Measurements from ENCODE around the gene HPCAL4. TPM values are rescaled to one million over a fixed set of nuclear protein-coding genes. Genes with fewer than 3 reads are reported as not detected.

HPCAL4 gene
- total and polyA plus RNA-seq, 9 of the 15 experiments (the other 6 are each of a cell fraction or from before 2014, with no cell fraction given) = 0.01 to 0.04 (median 0.04) TPM; not detected in 4

DNA sequence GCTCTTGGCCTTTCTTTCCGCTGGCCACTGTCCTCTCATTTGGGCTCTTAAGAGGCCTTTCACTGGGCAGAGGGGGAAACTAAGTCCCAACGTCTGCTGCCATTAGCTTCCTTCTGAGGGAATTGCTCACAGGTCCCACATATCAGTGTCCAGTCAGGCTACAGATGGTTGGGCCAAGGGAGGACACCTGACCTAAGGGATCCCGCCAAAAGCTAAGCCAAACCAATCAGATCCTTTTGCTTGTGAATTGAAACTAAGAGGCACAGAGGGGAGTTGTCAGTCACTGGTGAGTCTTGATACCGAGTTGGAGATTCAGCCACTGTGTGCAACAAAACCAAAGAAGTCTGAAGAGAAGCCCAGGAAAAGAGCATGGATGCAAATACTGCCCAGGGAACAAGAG, 13.6 kb downstream of the HPCAL4 start (continued):
- TF ChIP-seq ZBTB33 (CRISPR knock-in tag; IDR thresholded peaks at IDR 0.05) (peak; percentile 58; the same call in 1 of the 2 replicates), ARNT (IDR thresholded peaks at IDR 0.05) (no peak), BCOR (IDR thresholded peaks at IDR 0.05) (no peak), MNT (conservative IDR thresholded peaks at IDR 0.05) (no peak), FOXO4 (CRISPR knock-in tag; IDR thresholded peaks at IDR 0.05) (no peak), MCM2 (IDR thresholded peaks at IDR 0.05; ENCODE audit: low read depth) (no peak), TGIF2 (CRISPR knock-in tag; IDR thresholded peaks at IDR 0.05) (no peak), ZNF174 (CRISPR knock-in tag; IDR thresholded peaks at IDR 0.05) (no peak), ETS2 (tag; IDR thresholded peaks at IDR 0.05; ENCODE audit: borderline replicate concordance, poor library complexity, severe bottlenecking) (no peak), JUNB (CRISPR knock-in tag; conservative IDR thresholded peaks at IDR 0.05) (no peak), DIDO1 (tag; IDR thresholded peaks at IDR 0.05; ENCODE audit: low read depth) (no peak), CHCHD3 (CRISPR knock-in tag; IDR thresholded peaks at IDR 0.05) (no peak), ZNF217 (CRISPR knock-in tag; IDR thresholded peaks at IDR 0.05) (no peak), PRDM10 (IDR thresholded peaks at IDR 0.05; ENCODE audit: partially characterized antibody) (peak; percentile 19), USF1 (CRISPR knock-in tag; IDR thresholded peaks at IDR 0.05) (peak; percentile 65), MECOM (CRISPR knock-in tag; IDR thresholded peaks at IDR 0.05) (0 out of 2 replicates have a peak, but pooled peaks have one; percentile 14), SAFB2 (IDR thresholded peaks at IDR 0.05; ENCODE audit: borderline replicate concordance, low read depth, low read length, severe bottlenecking) (no peak), POLR2B (IDR thresholded peaks at IDR 0.05; ENCODE audit: low read depth, partially characterized antibody) (no peak)
